Nephron (organoid): Measurements from ENCODE around the gene DDHD1.

Source experiments
- H3K27ac Mint-ChIP-seq, 3 experiments: 2 replicates each; pipeline ENCODE4 v1.8.0; 2020; ENCODE audit warnings: mixed read lengths in 3 of 3, mild to moderate bottlenecking in 2 of 3, moderate library complexity in 1 of 3
- H3K27me3 Mint-ChIP-seq: 2 replicates; pipeline ENCODE4 v1.8.0; 2021; ENCODE audit warnings: low read depth, mild to moderate bottlenecking, moderate library complexity, mixed read lengths
- H3K36me3 Mint-ChIP-seq: 2 replicates; pipeline ENCODE4 v1.8.0; 2020; ENCODE audit warnings: low read depth, mixed read lengths
- H3K4me1 Mint-ChIP-seq: 2 replicates; pipeline ENCODE4 v1.8.0; 2020; ENCODE audit warnings: mixed read lengths
- H3K4me3 Mint-ChIP-seq, 3 experiments: 2 replicates each; pipeline ENCODE4 v1.8.0; 2020; ENCODE audit warnings: mild to moderate bottlenecking in 3 of 3, mixed read lengths in 3 of 3, moderate library complexity in 2 of 3
- H3K9me3 Mint-ChIP-seq: 2 replicates; pipeline ENCODE4 v1.8.0; 2020; ENCODE audit warnings: mixed read lengths
- CTCF ChIP-seq, 3 experiments: fragments of 200-600 bp; sonication (generic); IDR thresholded peaks; one replicate each; pipeline ENCODE4 v1.5.0; 2021; ENCODE audit warnings: antibody characterized with exemption in 3 of 3; ENCODE audit not compliant: unreplicated experiment in 3 of 3

Gene DDHD1

GRCh38 chr14:53175375-53175774 lies 22.3 kb upstream of the DDHD1 start:
- TF ChIP-seq CTCF (IDR thresholded peaks at IDR 0.05; ENCODE audit: unreplicated experiment in 3 of 3) = no peak
- no peaks in the 10 kb centered on the region for H3K36me3 Mint-ChIP-seq
- H3K4me1 Mint-ChIP-seq = no peaks in the 10 kb centered on the region
- H3K27me3 Mint-ChIP-seq = no peaks in the 10 kb centered on the region
- H3K27ac Mint-ChIP-seq = no peak overlapping the region
- no peak overlapping the region for H3K4me3 Mint-ChIP-seq
- no peaks in the 10 kb centered on the region for H3K9me3 Mint-ChIP-seq

- no peaks in the 10 kb centered on the region for H3K9me3 Mint-ChIP-seq
Observed at GRCh38 chr14:53174918-53175317, 21.8 kb upstream of the DDHD1 start.

GRCh38 chr14:53168786-53169185 lies 15.7 kb upstream of the DDHD1 start:
- no peak for TF ChIP-seq CTCF (IDR thresholded peaks at IDR 0.05; ENCODE audit: unreplicated experiment in 3 of 3)
- Mint-ChIP-seq H3K27ac (no peak overlapping the region), H3K27me3 (no peaks in the 10 kb centered on the region), H3K4me3 (no peak overlapping the region), H3K36me3 (no peaks in the 10 kb centered on the region), H3K9me3 (no peaks in the 10 kb centered on the region), H3K4me1 (no peaks in the 10 kb centered on the region)

More at GRCh38 chr14:53174918-53175317, 21.8 kb upstream of the DDHD1 start:
- Mint-ChIP-seq H3K27ac (no peak overlapping the region), H3K27me3 (no peaks in the 10 kb centered on the region), H3K4me1 (no peaks in the 10 kb centered on the region), H3K4me3 (no peak overlapping the region), H3K36me3 (no peaks in the 10 kb centered on the region)
- no peak for TF ChIP-seq CTCF (IDR thresholded peaks at IDR 0.05; ENCODE audit: unreplicated experiment in 3 of 3)

- no peak overlapping the region for H3K27ac Mint-ChIP-seq
- TF ChIP-seq CTCF (IDR thresholded peaks at IDR 0.05; ENCODE audit: unreplicated experiment in 3 of 3) = no peak
- no peaks in the 10 kb centered on the region for H3K36me3 Mint-ChIP-seq
- no peaks in the 10 kb centered on the region for H3K27me3 Mint-ChIP-seq
- no peaks in the 10 kb centered on the region for H3K9me3 Mint-ChIP-seq
- no peak overlapping the region for H3K4me3 Mint-ChIP-seq
- no peaks in the 10 kb centered on the region for H3K4me1 Mint-ChIP-seq
Observed at GRCh38 chr14:53167602-53168328, 14.6 kb upstream of the DDHD1 start.

GRCh38 chr14:53161758-53162435 lies 8.8 kb upstream of the DDHD1 start:
- no peaks in the 10 kb centered on the region for H3K4me1 Mint-ChIP-seq
- H3K36me3 Mint-ChIP-seq = no peaks in the 10 kb centered on the region
- no peaks in the 10 kb centered on the region for H3K27me3 Mint-ChIP-seq
- H3K9me3 Mint-ChIP-seq = no peaks in the 10 kb centered on the region
- no peak overlapping the region for H3K27ac Mint-ChIP-seq
- TF ChIP-seq CTCF (IDR thresholded peaks at IDR 0.05; ENCODE audit: unreplicated experiment in 3 of 3) = no peak
- no peak overlapping the region for H3K4me3 Mint-ChIP-seq
